Omental fat pad (tissue), 4 donors: ENCODE data around the gene SH3PXD2A. TPM values are rescaled to one million over a fixed set of nuclear protein-coding genes. Genes with fewer than 3 reads are reported as not detected.

Experiments used
- ATAC-seq: fragments of 150-250 bp; one replicate; pipeline ENCODE4 v1.9.1; 2016; ENCODE audit warnings: mild to moderate bottlenecking, moderate library complexity; ENCODE audit not compliant: low FRiP score
- DNase-seq: peaks from one replicate; pipeline ENCODE4 v3.0.0-alpha.2; 2019; ENCODE audit warnings: low spot score
- CTCF ChIP-seq, 3 donors: fragments of 450-650 bp; IDR thresholded peaks; one replicate each; pipeline ENCODE4 v1.5.1; 2016 to 2017; ENCODE audit warnings: antibody characterized with exemption in 3 of 3, mild to moderate bottlenecking in 3 of 3, moderate library complexity in 2 of 3
- small RNA-seq: library from RNA; depleted of rRNA; stranded (forward); fragments of <200 nt; gene quantifications from one replicate; pipeline ENCODE3, GENCODE V24; 2016
- total RNA-seq, 4 donors: library from RNA; depleted of rRNA; stranded (reverse); fragments of >200 nt; gene quantifications; one replicate each; pipeline ENCODE4 v1.1.0, GENCODE V29; 2016

The SH3PXD2A gene
- total RNA-seq, 4 donors from 2014 or later = 21.0 to 36.3 (median 22.5) TPM

- TF ChIP-seq CTCF (IDR thresholded peaks at IDR 0.05) = no peak
- ATAC-seq (no peak), DNase-seq (no peak)
Measured at GRCh38 chr10:103544657-103545310, 310.6 kb downstream of the SH3PXD2A start.

Small RNAs within 50 kb of the gene (small RNA-seq; reads per million reads assigned to genes)
- gene RF00019 = not detected

Other genes starting within 250 kb of the SH3PXD2A start
- 10 to 100 TPM; 15.4 to 44.7 (median 21.1) TPM for gene STN1, start 62.6 kb upstream of the SH3PXD2A start, total RNA-seq
- gene SLK, start 111.6 kb upstream of the SH3PXD2A start, total RNA-seq = 10 to 100 TPM; 49.0 to 97.0 (median 61.8) TPM
- gene COL17A1, start 230.3 kb upstream of the SH3PXD2A start, total RNA-seq = 1 to 10 TPM in 2 of 4 donors, under 1 TPM in 2; 0.13 to 2.2 (median 1.2) TPM